Measurements from ENCODE around the gene NDUFB7.
"Not testable (repeated sequence)": the region's sequence is repeated elsewhere in the genome, so short reads cannot be mapped to it uniquely, and the experiment has no call there.

NDUFB7 gene

GRCh38 chr19:14599548-14600147, 27.8 kb upstream of the NDUFB7 start:
- Histone ChIP-seq H3K4me3 (ENCODE audit: low read length) (no peak overlapping the region), H4K20me1 (ENCODE audit: insufficient read depth, low read length) (no peaks in the 10 kb centered on the region), H3K9me3 (replicated peaks; ENCODE audit: insufficient read depth, low read length) (no peaks in the 10 kb centered on the region), H3K79me2 (ENCODE audit: low read length) (no peaks in the 10 kb centered on the region), H3F3A (ENCODE audit: insufficient read depth, low read length) (no peaks in the 10 kb centered on the region), H3K4me2 (ENCODE audit: low read depth, low read length) (no peak overlapping the region), H3K27me3 (replicated peaks; ENCODE audit: insufficient read depth, low read length) (peaks cover 54% of the 10 kb centered on the region), H3K9ac (ENCODE audit: low read length) (no peak overlapping the region), H3K27ac (ENCODE audit: low read length) (no peak overlapping the region), H3K9me2 (replicated peaks; ENCODE audit: insufficient read depth, low read length) (no peaks in the 10 kb centered on the region), H2AFZ (ENCODE audit: low read length) (no peak overlapping the region), H3K36me3 (replicated peaks; ENCODE audit: insufficient read depth, low read length) (no peaks in the 10 kb centered on the region), H3K4me1 (ENCODE audit: low read length) (no peaks in the 10 kb centered on the region)
- no peak for DNase-seq
- TF ChIP-seq EZH2phosphoT487 (IDR thresholded peaks at IDR 0.05; ENCODE audit: low read length) (no peak), CTCF (IDR thresholded peaks at IDR 0.05; ENCODE audit: low read length) (no peak), EZH2 (optimal IDR thresholded peaks at IDR 0.05; ENCODE audit: low read depth, low read length) (no peak)

GRCh38 chr19:14595558-14595957, 23.7 kb upstream of the NDUFB7 start:
- H3F3A ChIP-seq (ENCODE audit: insufficient read depth, low read length), result no peaks in the 10 kb centered on the region
- no peak for TF ChIP-seq CTCF (IDR thresholded peaks at IDR 0.05; ENCODE audit: low read length)
- no peak for TF ChIP-seq EZH2 (optimal IDR thresholded peaks at IDR 0.05; ENCODE audit: low read depth, low read length)
- no peak for TF ChIP-seq EZH2phosphoT487 (IDR thresholded peaks at IDR 0.05; ENCODE audit: low read length)
- no peaks in the 10 kb centered on the region for H3K9me3 ChIP-seq (replicated peaks; ENCODE audit: insufficient read depth, low read length)
- DNase-seq, result no peak
- H3K4me2 ChIP-seq (ENCODE audit: low read depth, low read length), result no peak overlapping the region
- no peaks in the 10 kb centered on the region for H4K20me1 ChIP-seq (ENCODE audit: insufficient read depth, low read length)
- no peaks in the 10 kb centered on the region for H3K36me3 ChIP-seq (replicated peaks; ENCODE audit: insufficient read depth, low read length)
- no peak overlapping the region for H2AFZ ChIP-seq (ENCODE audit: low read length)
- no peaks in the 10 kb centered on the region for H3K9me2 ChIP-seq (replicated peaks; ENCODE audit: insufficient read depth, low read length)
- peaks cover 43% of the 10 kb centered on the region for H3K27me3 ChIP-seq (replicated peaks; ENCODE audit: insufficient read depth, low read length)
- H3K4me1 ChIP-seq (ENCODE audit: low read length), result no peaks in the 10 kb centered on the region
- H3K79me2 ChIP-seq (ENCODE audit: low read length), result no peaks in the 10 kb centered on the region
- H3K27ac ChIP-seq (ENCODE audit: low read length), result no peak overlapping the region
- no peak overlapping the region for H3K4me3 ChIP-seq (ENCODE audit: low read length)
- H3K9ac ChIP-seq (ENCODE audit: low read length), result no peak overlapping the region

GRCh38 chr19:14589433-14589832, 17.6 kb upstream of the NDUFB7 start:
- not testable (repeated sequence) for H3K9ac ChIP-seq (ENCODE audit: low read length); H3K4me3 ChIP-seq (ENCODE audit: low read length); H4K20me1 ChIP-seq (ENCODE audit: insufficient read depth, low read length); H2AFZ ChIP-seq (ENCODE audit: low read length); H3F3A ChIP-seq (ENCODE audit: insufficient read depth, low read length); H3K9me3 ChIP-seq (replicated peaks; ENCODE audit: insufficient read depth, low read length); H3K4me2 ChIP-seq (ENCODE audit: low read depth, low read length); H3K79me2 ChIP-seq (ENCODE audit: low read length); DNase-seq; H3K4me1 ChIP-seq (ENCODE audit: low read length); H3K9me2 ChIP-seq (replicated peaks; ENCODE audit: insufficient read depth, low read length); H3K27ac ChIP-seq (ENCODE audit: low read length); H3K36me3 ChIP-seq (replicated peaks; ENCODE audit: insufficient read depth, low read length)
- peaks cover 12% of the 10 kb centered on the region; the same call in 1 of the 2 replicates for H3K27me3 ChIP-seq (replicated peaks; ENCODE audit: insufficient read depth, low read length)

- not testable (repeated sequence) for H3K9me2 ChIP-seq (replicated peaks; ENCODE audit: insufficient read depth, low read length); H4K20me1 ChIP-seq (ENCODE audit: insufficient read depth, low read length); H3K9me3 ChIP-seq (replicated peaks; ENCODE audit: insufficient read depth, low read length); DNase-seq; H3K79me2 ChIP-seq (ENCODE audit: low read length); H3K9ac ChIP-seq (ENCODE audit: low read length); H2AFZ ChIP-seq (ENCODE audit: low read length); H3F3A ChIP-seq (ENCODE audit: insufficient read depth, low read length); H3K4me3 ChIP-seq (ENCODE audit: low read length); H3K27ac ChIP-seq (ENCODE audit: low read length); H3K4me1 ChIP-seq (ENCODE audit: low read length); H3K36me3 ChIP-seq (replicated peaks; ENCODE audit: insufficient read depth, low read length); H3K4me2 ChIP-seq (ENCODE audit: low read depth, low read length)
- H3K27me3 ChIP-seq (replicated peaks; ENCODE audit: insufficient read depth, low read length), result peaks cover 19% of the 10 kb centered on the region
Measured at GRCh38 chr19:14585187-14585586, 13.3 kb upstream of the NDUFB7 start.

- H3K4me1 ChIP-seq (ENCODE audit: low read length); H3K9me2 ChIP-seq (replicated peaks; ENCODE audit: insufficient read depth, low read length); H2AFZ ChIP-seq (ENCODE audit: low read length); H3K9ac ChIP-seq (ENCODE audit: low read length); H3K36me3 ChIP-seq (replicated peaks; ENCODE audit: insufficient read depth, low read length); H3K79me2 ChIP-seq (ENCODE audit: low read length); H3F3A ChIP-seq (ENCODE audit: insufficient read depth, low read length); DNase-seq; H3K4me2 ChIP-seq (ENCODE audit: low read depth, low read length); H4K20me1 ChIP-seq (ENCODE audit: insufficient read depth, low read length); H3K27ac ChIP-seq (ENCODE audit: low read length); H3K4me3 ChIP-seq (ENCODE audit: low read length); H3K9me3 ChIP-seq (replicated peaks; ENCODE audit: insufficient read depth, low read length): not testable (repeated sequence)
- H3K27me3 ChIP-seq (replicated peaks; ENCODE audit: insufficient read depth, low read length), result peaks cover 22% of the 10 kb centered on the region
Measured at GRCh38 chr19:14584372-14584771, 12.5 kb upstream of the NDUFB7 start.

All from MM.1S (cell line).